HepG2 (cell line): ENCODE results near the gene CACNG7. TPM values are rescaled to one million over a fixed set of nuclear protein-coding genes. Genes with fewer than 3 reads are reported as not detected.

Experiments used
- AKNA ChIP-seq: sonication (generic); formaldehyde crosslinking; IDR thresholded peaks from 2 replicates; pipeline ENCODE4 v1.4.0; 2020; ENCODE audit warnings: missing genetic modification reagents, borderline replicate concordance
- CENPBD1 ChIP-seq: sonication (generic); formaldehyde crosslinking; IDR thresholded peaks from 2 replicates; pipeline ENCODE4 v1.8.0; 2022; ENCODE audit warnings: missing genetic modification reagents, low read depth, mild to moderate bottlenecking, borderline replicate concordance
- KDM4B ChIP-seq: sonication (generic); formaldehyde crosslinking; IDR thresholded peaks from 2 replicates; pipeline ENCODE4 v1.4.0; 2020; ENCODE audit warnings: missing genetic modification reagents
- LBX2 ChIP-seq: sonication (generic); formaldehyde crosslinking; IDR thresholded peaks from 2 replicates; pipeline ENCODE4 v1.5.0; 2020; ENCODE audit warnings: missing genetic modification reagents, mild to moderate bottlenecking, borderline replicate concordance
- MATR3 ChIP-seq: sonication (generic); formaldehyde crosslinking; IDR thresholded peaks from 2 replicates; pipeline ENCODE4 v1.4.0; 2020; ENCODE audit warnings: missing genetic modification reagents
- MED13 ChIP-seq: sonication (generic); formaldehyde crosslinking; IDR thresholded peaks from 2 replicates; pipeline ENCODE4 v1.5.0; 2020; ENCODE audit warnings: missing genetic modification reagents
- NKX3-1 ChIP-seq: sonication (generic); formaldehyde crosslinking; IDR thresholded peaks from 2 replicates; pipeline ENCODE4 v1.5.0; 2020; ENCODE audit warnings: missing genetic modification reagents
- NR2F1 ChIP-seq, 2 experiments: fragments of 450-650 bp in 1 of 2; formaldehyde crosslinking in 1 of 2; IDR thresholded peaks; 2 replicates each; pipeline versions ENCODE4 v1.5.0 to v1.6.1; 2016 to 2020; ENCODE audit warnings: mild to moderate bottlenecking in 1 of 2, missing compliant biosample characterization in 1 of 2, missing genetic modification reagents in 1 of 2, moderate library complexity in 1 of 2
- SNRNP70 ChIP-seq: fragments of 200-400 bp; formaldehyde crosslinking; IDR thresholded peaks from 2 replicates; pipeline ENCODE4 v1.6.1; 2017; ENCODE audit warnings: mild to moderate bottlenecking, low read depth, low read length, moderate library complexity
- U2AF2 ChIP-seq: fragments of 200-400 bp; formaldehyde crosslinking; IDR thresholded peaks from 2 replicates; pipeline ENCODE4 v1.6.1; 2017; ENCODE audit warnings: low read depth, mild to moderate bottlenecking, low read length
- WIZ ChIP-seq: sonication (generic); formaldehyde crosslinking; IDR thresholded peaks from 2 replicates; pipeline ENCODE4 v1.5.1; 2020; ENCODE audit warnings: mild to moderate bottlenecking, missing genetic modification reagents
- ZNF17 ChIP-seq: sonication (generic); formaldehyde crosslinking; IDR thresholded peaks from 2 replicates; pipeline ENCODE4 v1.5.0; 2020; ENCODE audit warnings: mild to moderate bottlenecking, missing genetic modification reagents
- ZNF407 ChIP-seq: sonication (generic); formaldehyde crosslinking; IDR thresholded peaks from one replicate; pipeline ENCODE4 v1.5.1; 2020; ENCODE audit warnings: mild to moderate bottlenecking, missing genetic modification reagents; ENCODE audit errors: not compliant biosample characterization
- ZNF468 ChIP-seq: sonication (generic); formaldehyde crosslinking; IDR thresholded peaks from 2 replicates; pipeline ENCODE4 v1.8.0; 2022; ENCODE audit warnings: mild to moderate bottlenecking, moderate library complexity, missing genetic modification reagents
- polyA plus RNA-seq, 8 experiments: library from polyadenylated mRNA; depleted of rRNA in 3 of 8; stranded (reverse) in 7 of 8; unstranded in 1 of 8; fragments of >200 nt; fragmentation: Illumina TruSeq in 4 of 8; extraction: Trizol in 4 of 8; gene quantifications; 2 replicates each; pipeline versions ENCODE4 v1.2.1 to v1.2.3, GENCODE V29; 2011 to 2016; ENCODE audit warnings: low read depth in 4 of 8, missing spikeins in 1 of 8, mixed read lengths in 1 of 8; ENCODE audit not compliant: insufficient read depth in 1 of 8
- total RNA-seq, 5 experiments: library from RNA; depleted of rRNA; stranded (reverse); fragments of >200 nt; fragmentation: Illumina TruSeq; extraction: Trizol; gene quantifications; 2 replicates each; pipeline ENCODE4 v1.2.3, GENCODE V29; 2016; ENCODE audit warnings: low read depth in 1 of 5

Gene CACNG7
- total and polyA plus RNA-seq, 2 of the 13 experiments (the other 11 are each of a cell fraction or from before 2014, with no cell fraction given) = not detected

GRCh38 chr19:53867225-53868090 lies 41.6 kb upstream of the CACNG7 start, which contains the start of gene MYADM (continued):
- TF ChIP-seq NR2F1 (CRISPR knock-in tag; IDR thresholded peaks at IDR 0.05) (0 out of 4 replicates have a peak, but pooled peaks of 1 of the 2 experiments have one; percentile 24), LBX2 (CRISPR knock-in tag) (no peak), ZNF468 (no peak), WIZ (no peak), CENPBD1 (CRISPR knock-in tag) (no peak), AKNA (CRISPR knock-in tag) (no peak), ZNF17 (CRISPR knock-in tag) (no peak), KDM4B (CRISPR knock-in tag) (no peak; the same call in 1 of the 2 replicates), ZNF407 (CRISPR knock-in tag) (no peak), U2AF2 (0 out of 2 replicates have a peak, but pooled peaks have one; percentile 9), NKX3-1 (no peak), SNRNP70 (no peak), MED13 (CRISPR knock-in tag) (no peak; the same call in 1 of the 2 replicates), MATR3 (CRISPR knock-in tag) (no peak)
